Endothelial cell of umbilical vein (primary cell): Measurements from ENCODE around the gene DBX1.

Source experiments
- EZH2 ChIP-seq: IDR thresholded peaks from 2 replicates; pipeline ENCODE4 v1.6.1; 2012; ENCODE audit warnings: borderline replicate concordance, low read depth, mild to moderate bottlenecking, moderate library complexity, low read length, inconsistent platforms; ENCODE audit not compliant: severe bottlenecking
- FOS ChIP-seq: IDR thresholded peaks from 2 replicates; pipeline ENCODE4 v1.6.1; 2011; ENCODE audit warnings: mild to moderate bottlenecking, low read length, moderate library complexity, borderline replicate concordance; ENCODE audit not compliant: insufficient read depth
- GATA2 ChIP-seq: IDR thresholded peaks from 2 replicates; pipeline ENCODE4 v1.7.0; 2011; ENCODE audit warnings: low read depth, mild to moderate bottlenecking, moderate library complexity, mixed read lengths, low read length; ENCODE audit not compliant: insufficient read length, insufficient read depth
- JUN ChIP-seq: IDR thresholded peaks from 2 replicates; pipeline ENCODE4 v1.6.1; 2011; ENCODE audit warnings: borderline replicate concordance, low read depth; ENCODE audit not compliant: insufficient read length, insufficient read depth
- MAX ChIP-seq: IDR thresholded peaks from 2 replicates; pipeline ENCODE4 v1.6.1; 2011; ENCODE audit not compliant: insufficient read depth, insufficient read length
- MYC ChIP-seq: IDR thresholded peaks from one replicate; pipeline ENCODE4 v1.6.1; 2011; ENCODE audit warnings: mild to moderate bottlenecking, low read depth, low read length
- POLR2A ChIP-seq: IDR thresholded peaks from 2 replicates; pipeline ENCODE4 v1.6.1; 2012; ENCODE audit warnings: low read depth, mild to moderate bottlenecking, control low read depth, low read length
- POLR2AphosphoS5 ChIP-seq: IDR thresholded peaks from 2 replicates; pipeline ENCODE4 v1.6.1; 2012; ENCODE audit warnings: low read depth, mild to moderate bottlenecking, control low read depth, low read length, moderate library complexity; ENCODE audit not compliant: insufficient read depth
- TF ChIP-seq, protein P1 (sequence below), 2 donors: IDR thresholded peaks; 1 replicate in 1 of 2; 2 replicates in 1 of 2; pipeline ENCODE4 v1.5.1; 2011; ENCODE audit warnings: low read length in 2 of 2, mild to moderate bottlenecking in 2 of 2, moderate library complexity in 2 of 2, control low read depth in 1 of 2, inconsistent platforms in 1 of 2, low read depth in 1 of 2; ENCODE audit not compliant: insufficient read depth in 1 of 2; ENCODE audit errors: extremely low read depth in 1 of 2

- no peak for TF ChIP-seq POLR2A
- TF ChIP-seq, protein P1, sequence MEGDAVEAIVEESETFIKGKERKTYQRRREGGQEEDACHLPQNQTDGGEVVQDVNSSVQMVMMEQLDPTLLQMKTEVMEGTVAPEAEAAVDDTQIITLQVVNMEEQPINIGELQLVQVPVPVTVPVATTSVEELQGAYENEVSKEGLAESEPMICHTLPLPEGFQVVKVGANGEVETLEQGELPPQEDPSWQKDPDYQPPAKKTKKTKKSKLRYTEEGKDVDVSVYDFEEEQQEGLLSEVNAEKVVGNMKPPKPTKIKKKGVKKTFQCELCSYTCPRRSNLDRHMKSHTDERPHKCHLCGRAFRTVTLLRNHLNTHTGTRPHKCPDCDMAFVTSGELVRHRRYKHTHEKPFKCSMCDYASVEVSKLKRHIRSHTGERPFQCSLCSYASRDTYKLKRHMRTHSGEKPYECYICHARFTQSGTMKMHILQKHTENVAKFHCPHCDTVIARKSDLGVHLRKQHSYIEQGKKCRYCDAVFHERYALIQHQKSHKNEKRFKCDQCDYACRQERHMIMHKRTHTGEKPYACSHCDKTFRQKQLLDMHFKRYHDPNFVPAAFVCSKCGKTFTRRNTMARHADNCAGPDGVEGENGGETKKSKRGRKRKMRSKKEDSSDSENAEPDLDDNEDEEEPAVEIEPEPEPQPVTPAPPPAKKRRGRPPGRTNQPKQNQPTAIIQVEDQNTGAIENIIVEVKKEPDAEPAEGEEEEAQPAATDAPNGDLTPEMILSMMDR (IDR thresholded peaks at IDR 0.05; ENCODE audit: extremely low read depth in 1 of 2, insufficient read depth in 1 of 2, low read depth in 1 of 2, low read length in 2 of 2), result no peak
- no peak for TF ChIP-seq MAX
- TF ChIP-seq POLR2AphosphoS5, result no peak
- no peak for TF ChIP-seq EZH2
- no peak for TF ChIP-seq JUN
- no peak for TF ChIP-seq GATA2
- no peak for TF ChIP-seq FOS
- TF ChIP-seq MYC, result no peak
Measured at GRCh38 chr11:20111871-20112270, 48.4 kb downstream of the DBX1 start.
